HCT116 (cell line): ENCODE measurements around the gene ANAPC5. TPM values are rescaled to one million over a fixed set of nuclear protein-coding genes. Genes with fewer than 3 reads are reported as not detected.

Experiments used
- ATAC-seq: fragments of 200-7000 bp; cut with Tn5 transposase; 2 replicates; pipeline ENCODE4 v1.9.1; 2020; ENCODE audit warnings: mild to moderate bottlenecking, moderate library complexity
- BruUV-seq: library from RNA; stranded (reverse); fragments of 400-500 nt; replicated peaks from 2 replicates; lab custom pipeline; 2021; lab: Mats Ljungman, UMichigan
- CTCF ChIA-PET: fragments of 300-600 bp; sonication (Branson Sonifier 250); formaldehyde crosslinking; loops from one replicate; lab custom pipeline; 2021; ENCODE audit warnings: antibody characterized with exemption; lab: Charles Lee
- POLR2A ChIA-PET: fragments of 300-600, 350-600 bp; sonication (Branson Sonifier 250); formaldehyde crosslinking; loops from one replicate; lab custom pipeline; 2021; ENCODE audit warnings: antibody characterized with exemption; lab: Charles Lee
- RAD21 ChIA-PET, 2 experiments: fragments of 300-600 bp; sonication (Branson Sonifier 250); formaldehyde crosslinking; loops; one replicate each; lab custom pipeline; 2023; ENCODE audit warnings: low total read pairs in 2 of 2; ENCODE audit not compliant: uncharacterized antibody in 2 of 2, unreplicated experiment in 2 of 2, low non-redundant PET in 1 of 2; lab: Charles Lee
- DNase-seq: peaks from one replicate; pipeline ENCODE4 v3.0.0-alpha.2; 2010; ENCODE audit warnings: low read depth, low spot score
- H2AFZ ChIP-seq: fragments of 200-600 bp; shearing (Covaris generic), sonication (generic); 2 replicates; pipeline ENCODE4 v1.6.1; 2017; ENCODE audit warnings: low read depth, mixed run types, mixed read lengths, antibody characterized with exemption, low read length; ENCODE audit not compliant: poor library complexity, severe bottlenecking
- H3K27ac ChIP-seq: 2 replicates; pipeline ENCODE4 v1.5.1; 2012; ENCODE audit warnings: low read depth, low read length
- H3K27me3 ChIP-seq: fragments of 200-600 bp; sonication (generic); 2 replicates; pipeline ENCODE4 v1.6.1; 2016; ENCODE audit warnings: mixed run types, low read length, mixed read lengths; ENCODE audit not compliant: insufficient read depth
- H3K36me3 ChIP-seq, 2 experiments: fragments of 200-500 bp in 1 of 2; fragments of 200-600 bp in 1 of 2; sonication (Bioruptor generic) in 1 of 2; sonication (generic) in 1 of 2; 2 replicates each; pipeline versions ENCODE4 v1.5.1 to v1.6.1; 2014 to 2016; ENCODE audit warnings: low read length in 2 of 2, inconsistent platforms in 1 of 2, mixed read lengths in 1 of 2, mixed run types in 1 of 2; ENCODE audit not compliant: insufficient read depth in 2 of 2, control insufficient read depth in 1 of 2
- H3K4me1 ChIP-seq, 2 experiments: fragments of 200-600 bp in 1 of 2; sonication (generic) in 1 of 2; 2 replicates each; pipeline versions ENCODE4 v1.5.1 to v1.6.1; 2012 to 2017; ENCODE audit warnings: low read length in 2 of 2, inconsistent platforms in 1 of 2, mild to moderate bottlenecking in 1 of 2, mixed read lengths in 1 of 2, mixed run types in 1 of 2, moderate library complexity in 1 of 2; ENCODE audit not compliant: insufficient read depth in 2 of 2, control insufficient read depth in 1 of 2
- H3K4me2 ChIP-seq: fragments of 200-600 bp; sonication (generic); 2 replicates; pipeline ENCODE4 v1.6.1; 2017; ENCODE audit warnings: mixed run types, low read length, mixed read lengths
- H3K4me3 ChIP-seq, 2 experiments: fragments of 200-600 bp in 1 of 2; sonication (generic) in 1 of 2; replicated peaks in 1 of 2; 2 replicates each; pipeline ENCODE4 v1.5.1; 2011 to 2016; ENCODE audit warnings: low read length in 2 of 2, control low read depth in 1 of 2, low read depth in 1 of 2, mild to moderate bottlenecking in 1 of 2, mixed read lengths in 1 of 2, mixed run types in 1 of 2
- H3K79me2 ChIP-seq: fragments of 200-600 bp; sonication (generic); 2 replicates; pipeline ENCODE4 v1.6.1; 2017; ENCODE audit warnings: mild to moderate bottlenecking, mixed run types, low read length, moderate library complexity, mixed read lengths; ENCODE audit not compliant: insufficient read depth
- H3K9ac ChIP-seq: fragments of 200-600 bp; sonication (generic); 2 replicates; pipeline ENCODE4 v1.6.1; 2016; ENCODE audit warnings: low read length, mixed read lengths
- H3K9me2 ChIP-seq: fragments of 200-600 bp; sonication (generic), shearing (Covaris generic); 2 replicates; pipeline ENCODE4 v1.6.1; 2017; ENCODE audit warnings: mixed run types, mild to moderate bottlenecking, moderate library complexity; ENCODE audit not compliant: insufficient read depth
- H3K9me3 ChIP-seq, 2 experiments: fragments of 200-500 bp in 1 of 2; fragments of 200-600 bp in 1 of 2; sonication (Bioruptor generic) in 1 of 2; sonication (generic) in 1 of 2; 2 replicates each; pipeline ENCODE4 v1.6.1; 2014 to 2017; ENCODE audit warnings: low read length in 2 of 2, mixed read lengths in 2 of 2, inconsistent platforms in 1 of 2, low read depth in 1 of 2, mild to moderate bottlenecking in 1 of 2, mixed run types in 1 of 2, moderate library complexity in 1 of 2; ENCODE audit not compliant: control insufficient read depth in 1 of 2, insufficient read depth in 1 of 2
- H4K20me1 ChIP-seq: fragments of 200-600 bp; sonication (generic), shearing (Covaris generic); 2 replicates; pipeline ENCODE4 v1.6.1; 2017; ENCODE audit warnings: mixed run types, mild to moderate bottlenecking, moderate library complexity; ENCODE audit not compliant: insufficient read depth
- ATF3 ChIP-seq: IDR thresholded peaks from 2 replicates; pipeline ENCODE4 v1.6.1; 2012
- CEBPB ChIP-seq: IDR thresholded peaks from 2 replicates; pipeline ENCODE4 v1.6.1; 2012; ENCODE audit warnings: low read depth
- EGR1 ChIP-seq: IDR thresholded peaks from 2 replicates; pipeline ENCODE4 v1.6.1; 2012; ENCODE audit warnings: low read depth
- EZH2phosphoT487 ChIP-seq: fragments of 200-600 bp; IDR thresholded peaks from 2 replicates; pipeline ENCODE4 v1.6.1; 2018; ENCODE audit warnings: antibody characterized with exemption, borderline replicate concordance
- FOSL1 ChIP-seq: IDR thresholded peaks from 2 replicates; pipeline ENCODE4 v1.6.1; 2012; ENCODE audit warnings: low read depth
- JUND ChIP-seq: IDR thresholded peaks from 2 replicates; pipeline ENCODE4 v1.6.1; 2012
- MAX ChIP-seq: IDR thresholded peaks from 2 replicates; pipeline ENCODE4 v1.6.1; 2012
- POLR2A ChIP-seq: IDR thresholded peaks from 2 replicates; pipeline ENCODE4 v1.7.0; 2011; ENCODE audit warnings: borderline replicate concordance; ENCODE audit not compliant: insufficient read depth, insufficient read length; ENCODE audit errors: extremely low read depth
- POLR2AphosphoS5 ChIP-seq: IDR thresholded peaks from 2 replicates; pipeline ENCODE4 v1.6.1; 2011; ENCODE audit warnings: mild to moderate bottlenecking, low read depth, low read length, moderate library complexity
- RAD21 ChIP-seq: IDR thresholded peaks from 2 replicates; pipeline ENCODE4 v1.6.1; 2012; ENCODE audit warnings: low read depth, mild to moderate bottlenecking
- SP1 ChIP-seq: IDR thresholded peaks from 2 replicates; pipeline ENCODE4 v1.6.1; 2012; ENCODE audit warnings: low read depth
- SRF ChIP-seq: IDR thresholded peaks from 2 replicates; pipeline ENCODE4 v1.6.1; 2012; ENCODE audit warnings: low read depth
- ZNF274 ChIP-seq: fragments of 200-500 bp; sonication (Bioruptor generic); IDR thresholded peaks from 2 replicates; pipeline ENCODE4 v1.6.1; 2014; ENCODE audit warnings: mild to moderate bottlenecking, low read depth, low read length, inconsistent platforms
- intact Hi-C: fragments of 100-400 bp; cut with micrococcal nuclease; formaldehyde crosslinking; loops from 2 replicates; pipeline ENCODE4 v1.10.0; 2022
- total RNA-seq: library from RNA; stranded (reverse); gene quantifications from one replicate; pipeline ENCODE4 v1.2.1, GENCODE V29; 2021; ENCODE audit not compliant: unreplicated experiment
- TF ChIP-seq, protein P1 (sequence below): IDR thresholded peaks from 2 replicates; pipeline ENCODE4 v1.6.1; 2011; ENCODE audit warnings: mild to moderate bottlenecking, low read length, moderate library complexity; ENCODE audit not compliant: insufficient replicate concordance; ENCODE audit errors: extremely low read depth

ANAPC5 gene
- total RNA-seq, 1 experiment from 2014 or later: 112 TPM

DNA sequence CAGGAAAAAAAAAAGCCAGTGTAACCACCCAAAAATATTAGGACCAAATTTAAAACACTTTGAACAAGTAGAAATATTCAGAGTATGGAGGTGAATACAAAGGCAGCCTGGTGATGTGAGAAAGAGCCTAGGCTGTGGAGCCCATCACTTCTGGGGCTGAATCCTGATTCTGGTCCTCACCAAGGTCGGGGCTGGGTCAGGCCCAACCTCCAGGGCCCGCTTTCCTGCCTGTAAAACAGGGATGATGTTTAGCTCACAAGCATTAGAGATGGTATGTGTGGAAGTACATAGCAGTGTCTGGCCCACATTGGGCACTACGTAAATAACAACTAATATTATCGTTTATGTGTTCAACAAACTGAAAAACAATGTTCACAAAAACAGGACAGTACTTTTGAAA lies 47.9 kb downstream of the ANAPC5 start:
- Histone ChIP-seq H3K27ac (no peak overlapping the region), H3K27me3 (no peaks in the 10 kb centered on the region), H3K79me2 (no peaks in the 10 kb centered on the region), H3K4me1 (no peaks in the 10 kb centered on the region), H3K4me3 (no peak overlapping the region), H4K20me1 (no peaks in the 10 kb centered on the region), H2AFZ (no peak overlapping the region), H3K4me2 (no peak overlapping the region), H3K9me3 (no peaks in the 10 kb centered on the region), H3K9me2 (no peaks in the 10 kb centered on the region), H3K36me3 (peaks cover 3 to 10% of the 10 kb centered on the region in 2 experiments; a peak in 1 of 4 replicates), H3K9ac (no peak overlapping the region)
- CTCF ChIA-PET: no interaction called here
- no TSS peak for BruUV-seq
- POLR2A ChIA-PET: no interaction called here
- intact Hi-C loops: no loop called here
- TF ChIP-seq SP1: no peak
- TF ChIP-seq ZNF274: no peak
- no peak for TF ChIP-seq CEBPB
- no peak for TF ChIP-seq EZH2phosphoT487
- no peak for TF ChIP-seq MAX
- TF ChIP-seq FOSL1: no peak
- no peak for TF ChIP-seq RAD21
- no peak for TF ChIP-seq JUND
- TF ChIP-seq, protein P1, sequence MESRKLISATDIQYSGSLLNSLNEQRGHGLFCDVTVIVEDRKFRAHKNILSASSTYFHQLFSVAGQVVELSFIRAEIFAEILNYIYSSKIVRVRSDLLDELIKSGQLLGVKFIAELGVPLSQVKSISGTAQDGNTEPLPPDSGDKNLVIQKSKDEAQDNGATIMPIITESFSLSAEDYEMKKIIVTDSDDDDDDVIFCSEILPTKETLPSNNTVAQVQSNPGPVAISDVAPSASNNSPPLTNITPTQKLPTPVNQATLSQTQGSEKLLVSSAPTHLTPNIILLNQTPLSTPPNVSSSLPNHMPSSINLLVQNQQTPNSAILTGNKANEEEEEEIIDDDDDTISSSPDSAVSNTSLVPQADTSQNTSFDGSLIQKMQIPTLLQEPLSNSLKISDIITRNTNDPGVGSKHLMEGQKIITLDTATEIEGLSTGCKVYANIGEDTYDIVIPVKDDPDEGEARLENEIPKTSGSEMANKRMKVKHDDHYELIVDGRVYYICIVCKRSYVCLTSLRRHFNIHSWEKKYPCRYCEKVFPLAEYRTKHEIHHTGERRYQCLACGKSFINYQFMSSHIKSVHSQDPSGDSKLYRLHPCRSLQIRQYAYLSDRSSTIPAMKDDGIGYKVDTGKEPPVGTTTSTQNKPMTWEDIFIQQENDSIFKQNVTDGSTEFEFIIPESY: no peak
- TF ChIP-seq POLR2AphosphoS5: no peak
- TF ChIP-seq POLR2A: no peak
- no peak for TF ChIP-seq EGR1
- TF ChIP-seq SRF: no peak
- TF ChIP-seq ATF3: no peak
- RAD21 ChIA-PET: no interaction called here
- DNase-seq (no peak), ATAC-seq (no peak)
